ENCODE data around the gene ISL1. TPM values are rescaled to one million over a fixed set of nuclear protein-coding genes. Genes with fewer than 3 reads are reported as not detected.

ISL1 gene
- total RNA-seq, 1 donor: not detected

DNA sequence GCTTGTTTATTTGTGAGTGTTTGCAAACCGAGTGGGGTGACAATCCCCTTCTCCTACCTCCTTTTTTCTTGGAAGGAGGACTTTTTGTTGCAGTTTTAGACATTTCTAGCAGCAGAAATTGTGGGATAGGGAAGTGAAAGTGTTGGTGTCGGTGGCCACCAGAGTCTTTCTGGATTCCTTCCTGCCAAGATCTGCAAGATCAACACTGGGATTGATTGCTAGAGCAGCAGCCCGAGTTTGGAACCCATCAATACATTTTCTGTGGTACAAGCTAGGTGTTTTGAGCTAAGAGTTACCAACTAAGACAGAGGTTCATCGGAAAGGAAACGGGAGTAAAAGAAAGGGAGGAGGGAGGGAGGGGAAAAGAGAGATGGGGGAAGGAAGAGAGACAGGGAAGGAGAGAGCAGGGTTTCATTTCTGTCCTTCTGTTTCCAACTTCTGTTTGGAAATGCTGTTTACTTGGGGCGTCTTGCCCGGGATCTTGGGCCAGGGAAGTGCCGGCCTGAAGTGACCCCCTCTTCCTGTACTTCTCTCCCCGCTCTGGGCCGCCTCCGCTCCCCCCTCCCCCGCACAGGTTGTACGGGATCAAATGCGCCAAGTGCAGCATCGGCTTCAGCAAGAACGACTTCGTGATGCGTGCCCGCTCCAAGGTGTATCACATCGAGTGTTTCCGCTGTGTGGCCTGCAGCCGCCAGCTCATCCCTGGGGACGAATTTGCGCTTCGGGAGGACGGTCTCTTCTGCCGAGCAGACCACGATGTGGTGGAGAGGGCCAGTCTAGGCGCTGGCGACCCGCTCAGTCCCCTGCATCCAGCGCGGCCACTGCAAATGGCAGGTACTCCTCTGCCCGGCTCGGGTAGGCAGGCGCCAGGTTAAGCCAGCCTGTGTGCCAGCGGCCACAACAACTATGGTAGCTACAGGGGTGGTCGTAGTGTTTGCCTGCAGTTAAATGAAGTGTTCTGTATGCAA lies 4.0 kb downstream of the ISL1 start:
- no peak for DNase-seq (ENCODE audit: low read depth in 2 of 3, low spot score in 2 of 3)

DNA sequence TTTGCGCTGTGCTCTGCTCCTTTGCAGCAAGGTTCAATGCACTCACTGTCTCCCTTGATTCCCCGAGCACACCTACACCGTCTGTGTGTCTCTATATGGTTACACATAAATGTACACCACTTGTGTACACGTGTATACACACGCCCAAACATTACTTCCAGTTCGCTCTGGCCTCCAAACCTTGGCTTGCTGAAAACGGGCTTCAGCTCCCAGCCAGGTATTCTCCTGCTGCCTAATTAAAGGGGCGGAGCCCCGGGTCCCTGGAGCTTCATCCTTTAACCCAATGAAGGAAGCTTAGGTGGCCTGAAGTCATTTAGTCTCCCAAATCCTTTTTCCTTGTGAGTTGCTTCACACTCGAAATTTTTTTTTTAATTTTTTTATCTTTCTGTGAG lies 4.6 kb downstream of the ISL1 start:
- DNase-seq (ENCODE audit: low read depth in 2 of 3, low spot score in 2 of 3): no peak

- no peak for DNase-seq (ENCODE audit: low read depth in 2 of 3, low spot score in 2 of 3)
Observed at GRCh38 chr5:51388488-51389287, 5.4 kb downstream of the ISL1 start.

GRCh38 chr5:51389288-51389576 lies 6.0 kb downstream of the ISL1 start:
- no peak for DNase-seq (ENCODE audit: low read depth in 2 of 3, low spot score in 2 of 3)

GRCh38 chr5:51389577-51390463 lies 6.6 kb downstream of the ISL1 start:
- no peak for DNase-seq (ENCODE audit: low read depth in 2 of 3, low spot score in 2 of 3)

DNA sequence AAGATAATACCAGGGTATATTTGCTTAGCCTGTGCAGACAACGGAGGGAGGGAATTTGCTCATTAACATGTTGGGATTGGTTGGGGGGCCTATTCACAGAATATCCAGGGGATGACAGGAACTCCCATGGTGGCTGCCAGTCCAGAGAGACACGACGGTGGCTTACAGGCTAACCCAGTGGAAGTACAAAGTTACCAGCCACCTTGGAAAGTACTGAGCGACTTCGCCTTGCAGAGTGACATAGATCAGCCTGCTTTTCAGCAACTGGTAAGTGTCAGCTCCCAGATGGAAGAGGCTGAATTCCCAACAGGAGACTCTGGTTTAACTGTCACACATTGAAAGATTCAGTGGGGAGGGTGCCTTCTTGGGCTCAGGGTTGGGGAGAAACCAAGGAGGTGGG lies 7.9 kb downstream of the ISL1 start:
- no peak for DNase-seq (ENCODE audit: low read depth in 2 of 3, low spot score in 2 of 3)

DNA sequence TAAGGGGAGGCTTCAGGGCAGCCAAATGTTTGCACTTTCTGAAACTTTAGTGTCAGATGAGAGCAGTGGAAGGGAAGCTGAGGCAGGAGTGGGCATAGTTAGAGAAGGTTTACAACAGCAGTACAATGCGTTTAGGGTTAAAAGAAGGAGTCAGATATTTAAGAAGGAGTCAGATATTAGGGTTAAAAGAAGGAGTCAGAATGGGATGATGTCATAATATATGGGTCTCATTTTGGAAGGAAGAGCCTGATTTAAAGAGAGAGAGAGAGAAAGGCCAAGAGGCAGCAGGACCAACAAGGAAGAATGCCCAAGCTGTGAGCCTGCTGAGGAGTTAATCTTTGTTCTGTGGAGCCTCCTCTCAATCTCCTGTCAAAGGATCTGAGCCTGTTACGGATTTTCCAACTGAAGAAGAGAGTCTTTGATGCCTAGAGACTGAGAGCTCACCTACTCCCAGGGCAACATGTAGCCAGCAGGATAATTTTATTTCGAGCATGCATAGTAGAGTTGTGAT lies 9.5 kb downstream of the ISL1 start:
- no peak for DNase-seq (ENCODE audit: low read depth in 2 of 3, low spot score in 2 of 3)

- DNase-seq (ENCODE audit: low read depth in 2 of 3, low spot score in 2 of 3): no peak
Observed at GRCh38 chr5:51394609-51395008, 11.4 kb downstream of the ISL1 start.

GRCh38 chr5:51395245-51395644 lies 12.0 kb downstream of the ISL1 start:
- DNase-seq (ENCODE audit: low read depth in 2 of 3, low spot score in 2 of 3): no peak

DNA sequence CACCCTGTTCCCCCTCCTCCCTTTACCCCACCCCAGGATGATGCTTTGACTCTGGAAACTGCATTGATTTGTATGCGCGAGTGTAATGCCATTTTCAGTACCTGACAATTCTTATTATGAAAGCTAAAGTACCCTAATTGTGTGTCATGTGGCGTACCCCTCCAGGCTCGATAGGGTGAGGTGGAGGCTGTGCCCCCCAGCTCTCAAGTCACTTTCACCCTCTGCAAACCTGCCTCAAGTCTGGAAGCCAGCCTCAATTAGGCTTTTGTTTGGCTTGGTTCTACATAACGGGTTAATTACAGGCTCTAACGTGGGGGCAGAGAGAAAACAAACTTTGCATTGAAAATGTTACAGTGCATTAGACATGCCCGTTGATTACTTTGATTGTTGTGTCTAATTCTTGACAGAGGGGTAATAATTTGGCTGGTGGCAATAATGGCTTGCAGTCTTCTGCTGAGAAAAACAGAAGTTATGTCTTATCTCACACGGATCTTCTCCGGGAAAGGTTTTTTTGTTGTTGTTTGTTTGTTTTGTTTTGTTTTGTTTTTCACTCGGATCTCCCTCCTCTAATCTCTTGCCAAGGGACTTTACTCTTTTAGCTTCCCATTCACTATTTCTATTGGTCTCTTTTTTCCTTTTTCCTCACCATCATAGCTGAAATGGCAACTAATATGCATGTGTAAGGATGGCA lies 12.6 kb downstream of the ISL1 start:
- DNase-seq (ENCODE audit: low read depth in 2 of 3, low spot score in 2 of 3): no peak

GRCh38 chr5:51396797-51397196 lies 13.5 kb downstream of the ISL1 start:
- DNase-seq (ENCODE audit: low read depth in 2 of 3, low spot score in 2 of 3): no peak

DNA sequence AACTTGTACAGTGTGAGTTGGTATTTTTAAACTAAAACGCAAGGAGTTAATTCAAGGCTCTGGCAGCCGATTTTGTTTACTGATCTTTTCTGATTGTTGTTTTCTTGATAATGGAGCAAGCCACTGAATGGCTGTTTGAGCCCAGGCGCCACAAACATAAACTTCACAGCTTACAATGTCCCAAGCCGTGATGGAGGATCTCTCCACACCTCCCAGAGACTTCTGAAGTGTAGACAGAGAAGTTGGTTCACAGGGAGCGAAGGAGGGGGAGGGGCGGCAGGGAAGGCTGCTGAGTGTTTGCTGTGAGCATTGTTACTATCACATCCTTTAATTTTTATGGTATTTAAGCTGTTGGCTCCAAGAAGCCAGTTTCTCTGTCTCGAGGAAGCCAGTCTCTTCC lies 14.7 kb downstream of the ISL1 start:
- DNase-seq (ENCODE audit: low read depth in 2 of 3, low spot score in 2 of 3): no peak

DNA sequence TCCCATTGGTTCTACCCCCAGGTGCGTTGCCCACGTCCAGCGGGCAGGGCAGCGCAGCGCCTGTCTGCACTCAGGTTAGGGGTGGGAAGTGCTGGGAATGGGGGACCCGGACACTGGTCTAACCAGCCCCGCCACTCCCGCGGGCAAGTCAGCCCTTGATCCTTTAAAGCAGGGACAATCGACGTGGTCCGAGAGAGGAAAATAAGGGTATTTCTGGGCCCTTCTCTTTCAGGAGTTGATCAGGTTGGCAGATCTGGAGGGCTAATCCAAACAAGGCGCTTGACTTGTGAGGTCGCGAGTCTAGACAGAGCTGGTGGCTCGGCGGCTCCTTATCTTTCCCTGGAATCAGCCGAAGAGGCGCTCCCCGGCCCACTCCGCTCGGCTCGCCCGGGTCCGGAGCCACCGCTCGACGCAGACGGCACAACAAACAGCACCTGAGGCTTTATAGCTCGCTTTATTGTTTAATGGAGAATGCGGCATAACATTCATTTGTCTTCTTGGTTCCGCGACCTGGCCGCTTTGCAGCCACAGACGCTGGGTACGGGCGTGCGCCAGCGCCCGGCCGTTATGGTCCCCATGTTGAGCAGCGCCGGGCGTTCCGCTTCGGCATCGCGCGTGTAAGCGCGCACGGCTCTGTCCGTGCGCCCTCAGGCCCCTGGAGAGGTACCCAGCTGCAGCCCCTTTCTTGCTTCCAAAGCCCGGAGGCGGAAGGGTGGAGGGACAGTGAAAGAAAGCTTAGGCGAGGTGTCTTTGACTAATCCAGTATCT lies 15.8 kb downstream of the ISL1 start:
- DNase-seq (ENCODE audit: low read depth in 2 of 3, low spot score in 2 of 3): no peak

- no peak for DNase-seq (ENCODE audit: low read depth in 2 of 3, low spot score in 2 of 3)
Observed at GRCh38 chr5:51399643-51400006, 16.4 kb downstream of the ISL1 start.

DNA sequence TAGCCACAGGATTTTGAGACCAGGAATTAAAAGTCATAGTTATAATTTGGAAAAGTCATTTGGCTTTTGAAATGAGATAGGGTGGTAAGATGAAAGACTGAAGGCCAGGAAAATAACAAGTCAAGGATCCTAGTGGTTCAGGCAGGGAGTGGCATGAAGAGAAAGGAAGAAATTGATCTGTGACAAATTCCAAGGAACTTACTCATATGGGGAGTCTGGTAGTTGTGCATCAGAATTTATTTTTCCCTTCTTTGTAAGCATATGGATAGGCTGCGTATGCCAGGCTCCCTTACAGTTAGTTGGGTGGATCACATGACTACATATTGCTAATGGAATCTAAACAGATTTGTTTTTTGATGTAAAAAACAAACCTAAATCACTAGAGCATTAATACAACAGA lies 21.0 kb downstream of the ISL1 start:
- DNase-seq (ENCODE audit: low read depth in 2 of 3, low spot score in 2 of 3): no peak

- no peak for DNase-seq (ENCODE audit: low read depth in 2 of 3, low spot score in 2 of 3)
Observed at GRCh38 chr5:51411921-51412325, 28.7 kb downstream of the ISL1 start.

DNA sequence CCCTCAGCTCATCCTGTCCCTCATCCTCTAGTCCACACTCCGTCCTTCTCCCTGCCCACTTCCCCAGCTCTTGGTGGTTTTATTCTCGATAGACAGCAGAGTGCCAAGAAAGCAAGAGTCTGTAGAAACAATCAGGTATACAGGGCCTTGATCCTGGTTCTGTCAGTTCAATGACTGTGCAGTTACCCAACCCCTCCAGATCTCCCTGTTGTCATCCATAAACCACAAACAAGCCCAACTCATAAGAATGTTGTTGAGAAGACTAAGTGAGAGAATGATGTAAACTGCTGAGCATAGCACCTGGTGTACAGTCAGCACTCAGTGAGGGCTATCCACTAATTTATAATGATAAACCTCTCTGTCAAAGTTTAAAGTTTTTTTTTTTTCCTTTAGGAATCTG lies 31.3 kb downstream of the ISL1 start:
- no peak for DNase-seq (ENCODE audit: low read depth in 2 of 3, low spot score in 2 of 3)

DNA sequence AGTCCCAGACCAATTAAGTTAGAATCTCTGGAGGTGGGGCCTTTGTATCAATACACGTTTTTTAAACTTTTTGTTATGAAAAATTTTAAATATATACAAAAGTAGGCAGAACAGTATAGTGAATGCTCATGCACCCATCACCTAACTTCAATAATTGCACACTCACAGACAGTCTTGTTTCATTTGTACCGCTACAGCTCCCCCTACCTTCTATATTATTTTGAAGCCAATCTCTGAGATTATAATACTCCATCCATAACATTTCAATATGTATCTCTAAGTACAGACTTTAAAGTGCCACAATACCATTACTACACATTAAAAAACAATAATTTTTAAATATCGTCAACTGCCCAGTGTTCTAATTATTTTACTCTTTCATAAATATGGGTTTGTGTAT lies 32.9 kb downstream of the ISL1 start:
- no peak for DNase-seq (ENCODE audit: low read depth in 2 of 3, low spot score in 2 of 3)

DNA sequence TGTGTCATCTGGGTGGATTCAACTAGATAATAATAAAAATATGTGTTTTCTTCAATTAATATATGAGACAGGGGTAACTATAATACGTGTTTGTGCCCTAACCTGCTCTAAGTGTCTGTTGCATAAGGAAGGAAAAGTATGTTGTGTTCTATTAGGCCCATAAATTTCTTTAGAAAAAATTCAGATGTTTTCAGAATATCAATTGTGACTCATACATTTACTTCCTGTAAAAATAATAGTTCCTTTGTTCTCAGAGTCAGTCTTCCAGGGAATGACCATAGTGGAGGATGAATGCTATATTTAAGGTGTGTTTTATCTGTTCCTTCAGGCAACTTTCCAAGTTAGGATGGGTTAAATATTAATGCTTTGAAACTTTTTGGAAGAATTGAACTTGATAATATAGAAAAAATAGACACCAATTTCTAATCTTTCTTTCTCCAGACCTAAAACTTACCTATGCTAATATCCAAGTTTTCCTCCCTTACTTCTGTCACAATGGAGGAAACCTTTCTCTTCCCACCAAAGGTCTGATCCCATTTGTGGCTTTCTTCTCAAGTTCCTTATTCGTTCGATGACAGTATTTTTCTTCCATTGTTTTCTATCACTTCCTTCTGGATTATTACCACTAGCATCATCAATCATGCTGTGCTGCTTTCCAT lies 49.9 kb downstream of the ISL1 start:
- DNase-seq (ENCODE audit: low read depth in 2 of 3, low spot score in 2 of 3): no peak

Data from hematopoietic multipotent progenitor cell (in vitro differentiated cells).